Adrenal gland (tissue), 12 donors: ENCODE measurements around the gene ARHGEF12. TPM values are rescaled to one million over a fixed set of nuclear protein-coding genes. Genes with fewer than 3 reads are reported as not detected.

Experiments used
- DNase-seq, 7 donors: peaks; one replicate each; pipeline ENCODE4 v3.0.0-alpha.2; 2019 to 2020
- H3K27ac ChIP-seq, 5 donors: fragments of 200-600 bp; sonication (generic) in 4 of 5; 1 replicate in 3 of 5; 2 replicates in 2 of 5; pipeline versions ENCODE4 v1.5.1 to v1.8.0; 2016 to 2020; ENCODE audit warnings: mild to moderate bottlenecking in 1 of 5
- H3K27me3 ChIP-seq: fragments of 200-600 bp; 2 replicates; pipeline ENCODE4 v1.8.0; 2021
- H3K36me3 ChIP-seq, 2 donors: fragments of 200-600 bp; replicated peaks in 1 of 2; 1 replicate in 1 of 2; 2 replicates in 1 of 2; pipeline versions ENCODE4 v1.5.1 to v1.8.0; 2018 to 2022
- H3K4me1 ChIP-seq, 2 donors: fragments of 200-600 bp; replicated peaks in 1 of 2; 1 replicate in 1 of 2; 2 replicates in 1 of 2; pipeline versions ENCODE4 v1.5.1 to v1.8.0; 2018 to 2021
- H3K4me3 ChIP-seq, 4 donors: fragments of 200-600 bp; sonication (generic) in 3 of 4; one replicate each; pipeline ENCODE4 v1.5.1; 2016 to 2018
- H3K9me3 ChIP-seq, 3 donors: fragments of 200-600 bp; sonication (generic) in 1 of 3; replicated peaks in 1 of 3; 1 replicate in 2 of 3; 2 replicates in 1 of 3; pipeline versions ENCODE4 v1.5.1 to v1.8.0; 2016 to 2021
- CTCF ChIP-seq, 6 experiments: fragments of 450-650 bp in 4 of 6; fragments of 200-600 bp in 2 of 6; sonication (generic) in 1 of 6; IDR thresholded peaks; 1 replicate in 5 of 6; 2 replicates in 1 of 6; pipeline versions ENCODE4 v1.5.1 to v1.8.0; 2016 to 2021; ENCODE audit warnings: antibody characterized with exemption in 6 of 6, mild to moderate bottlenecking in 2 of 6, moderate library complexity in 1 of 6
- POLR2A ChIP-seq, 2 donors: fragments of 450-650 bp; IDR thresholded peaks; one replicate each; pipeline ENCODE4 v1.6.1; 2017; ENCODE audit warnings: antibody characterized with exemption in 2 of 2, mild to moderate bottlenecking in 2 of 2, moderate library complexity in 1 of 2
- WGBS, 4 donors: extraction: QIAGEN DNeasy Blood & Tissue Kit in 2 of 4; methylation state at CpG; one replicate each; pipeline versions ENCODE4 v1.1.5 to v1.1.7; 2013 to 2017; 5-methylcytosine and 5-hydroxymethylcytosine counted together
- intact Hi-C, 2 donors: fragments of 100-400 bp; cut with DNase I; formaldehyde crosslinking; loops; one replicate each; pipeline versions ENCODE4 v1.14.1 to v1.15.0; 2022 to 2023
- polyA plus RNA-seq, 3 donors: library from polyadenylated mRNA; stranded (reverse); fragments of 200-250 nt in 2 of 3; fragments of 350-450 nt in 1 of 3; fragmentation: Illumina TruSeq in 1 of 3; extraction: RNeasy Lipid Tissue Mini Kit (QIAGEN cat#74804) in 1 of 3; gene quantifications; one replicate each; pipeline ENCODE4 v1.2.3, GENCODE V29; 2013 to 2014
- total RNA-seq, 9 donors: library from RNA; depleted of rRNA in 4 of 9; stranded (reverse); fragments of >200 nt in 4 of 9; fragments of 120-200 nt in 1 of 9; fragmentation: NEBNext Ultra II Directional in 1 of 9; extraction: Animal tissue kit (Norgen Biotek cat#: 25700) in 1 of 9; gene quantifications; one replicate each; pipeline versions ENCODE4 v1.1.0 to v1.2.4, GENCODE V29; 2013 to 2023
- donor health status: healthy with polysubstance abuse.
- donor health status: Bipolar disorder and iron deficiency.
- donor health status: DM: yes; HTN: yes; CAD: no.
- donor health status: DM: no; HTN: no; CAD: no.
- donor health status: DM: no; HTN: no; CAD: no.
- donor health status: DM: yes; HTN: yes; CAD: no.

The ARHGEF12 gene
- total and polyA plus RNA-seq, 12 donors, result 20.2 to 125 (median 94.2) TPM

GRCh38 chr11:120332822-120333716 lies 3.1 kb upstream of the ARHGEF12 start:
- no peak for TF ChIP-seq CTCF (IDR thresholded peaks at IDR 0.05)
- no peak for TF ChIP-seq POLR2A (IDR thresholded peaks at IDR 0.05)
- Histone ChIP-seq H3K4me3 (no peak overlapping the region), H3K4me1 (peaks cover 27 to 60% of the 10 kb centered on the region in 2 donors), H3K36me3 (peaks cover 0 to 12% of the 10 kb centered on the region in 2 donors), H3K27ac (peak overlapping the region; percentile 9 to 98 (median 65)), H3K9me3 (no peaks in the 10 kb centered on the region), H3K27me3 (no peaks in the 10 kb centered on the region)
- DNase-seq, result no peak
- WGBS, 4 donors, result 84 to 90% (median 89%) methylated on average over 5 of the region's 5 CpGs
- intact Hi-C loops, result loop anchor here (10.0 kb wide), 3 partner anchors 92 to 352 kb away; no protein-coding TSS in a partner anchor

GRCh38 chr11:120333801-120334200 lies 2.4 kb upstream of the ARHGEF12 start:
- H3K4me1 ChIP-seq, result peaks cover 34 to 68% of the 10 kb centered on the region in 2 donors
- intact Hi-C loops, result loop anchor here (10.0 kb wide), 3 partner anchors 91 to 351 kb away; no protein-coding TSS in a partner anchor
- no peak overlapping the region for H3K4me3 ChIP-seq
- H3K36me3 ChIP-seq, result peaks cover 0 to 12% of the 10 kb centered on the region in 2 donors
- no peaks in the 10 kb centered on the region for H3K9me3 ChIP-seq
- DNase-seq, result no peak
- WGBS, 4 donors, result 55 to 90% (median 73%) methylated on average over 1 of the region's 1 CpG
- no peaks in the 10 kb centered on the region for H3K27me3 ChIP-seq
- TF ChIP-seq POLR2A (IDR thresholded peaks at IDR 0.05) (no peak), CTCF (IDR thresholded peaks at IDR 0.05) (no peak)
- peak overlapping the region in 4 of 5 donors; percentile 9 to 98 (median 46) for H3K27ac ChIP-seq

- peaks cover 0 to 12% of the 10 kb centered on the region in 2 donors for H3K36me3 ChIP-seq
- H3K4me3 ChIP-seq, result no peak overlapping the region
- no peaks in the 10 kb centered on the region for H3K9me3 ChIP-seq
- intact Hi-C loops, result loop anchor here (10.0 kb wide), 3 partner anchors 90 to 350 kb away; no protein-coding TSS in a partner anchor
- no peak for DNase-seq
- WGBS, 4 donors, result 43 to 62% (median 57%) methylated on average over 1 of the region's 1 CpG
- H3K4me1 ChIP-seq, result peaks cover 34 to 70% of the 10 kb centered on the region in 2 donors
- H3K27ac ChIP-seq, result peak overlapping the region in 2 of 5 donors; percentile 35 to 98
- TF ChIP-seq POLR2A (IDR thresholded peaks at IDR 0.05), result no peak
- no peak for TF ChIP-seq CTCF (IDR thresholded peaks at IDR 0.05)
- no peaks in the 10 kb centered on the region for H3K27me3 ChIP-seq
Measured at GRCh38 chr11:120334332-120334731, 1.9 kb upstream of the ARHGEF12 start.

- Histone ChIP-seq H3K4me3 (peak overlapping the region in 3 of 4 donors; percentile 44 to 97 (median 61)), H3K36me3 (peaks cover 0 to 11% of the 10 kb centered on the region in 2 donors), H3K27ac (peak overlapping the region; percentile 76 to 99 (median 98)), H3K9me3 (no peaks in the 10 kb centered on the region), H3K4me1 (peaks cover 37 to 74% of the 10 kb centered on the region in 2 donors), H3K27me3 (no peaks in the 10 kb centered on the region)
- intact Hi-C loops, result loop anchor here (10.0 kb wide), 3 partner anchors 90 to 350 kb away; no protein-coding TSS in a partner anchor
- TF ChIP-seq POLR2A (IDR thresholded peaks at IDR 0.05) (peak in 1 of 2 donors; percentile 58), CTCF (IDR thresholded peaks at IDR 0.05) (peak; percentile 57 to 84 (median 74))
- WGBS, 4 donors, result 1 to 2% (median 1%) methylated on average over 8 of the region's 8 CpGs
- DNase-seq, result peak; percentile 61 to 89 (median 83)
Measured at GRCh38 chr11:120334894-120335462, 1.2 kb upstream of the ARHGEF12 start.
